ENCODE results near the gene NUS1. TPM values are rescaled to one million over a fixed set of nuclear protein-coding genes. Genes with fewer than 3 reads are reported as not detected.
"Not testable (repeated sequence)": the region's sequence is repeated elsewhere in the genome, so short reads cannot be mapped to it uniquely, and the experiment has no call there.

NUS1 gene
- polyA plus RNA-seq, 2 donors, result 9.2 to 13.3 TPM

GRCh38 chr6:117674503-117674902 is 766 bp upstream of the NUS1 start:
- H3K4me3 ChIP-seq (ENCODE audit: low read depth in 1 of 2, low read length in 2 of 2), result peak overlapping the region in 1 of 2 donors; percentile 69
- 69 to 73% methylated on average over 10 of the region's 10 CpGs for WGBS, 2 donors
- H3K36me3 ChIP-seq (ENCODE audit: control insufficient read depth in 2 of 2, insufficient read depth in 2 of 2, low read length in 1 of 2), result peaks cover 0 to under 1% of the 10 kb centered on the region in 2 donors

GRCh38 chr6:117675658-117676301 is 511 bp downstream of the NUS1 start:
- peak overlapping the region in 1 of 2 donors; percentile 58 for H3K27ac ChIP-seq (ENCODE audit: low read depth in 2 of 2, low read length in 1 of 2)
- H3K4me1 ChIP-seq (ENCODE audit: control insufficient read depth in 2 of 2, insufficient read depth in 2 of 2, low read length in 1 of 2), result not testable (repeated sequence)

More at GRCh38 chr6:117674503-117674902, 766 bp upstream of the NUS1 start:
- Histone ChIP-seq H3K9me3 (ENCODE audit: control insufficient read depth in 2 of 2, insufficient read depth in 1 of 2, low read depth in 1 of 2, low read length in 1 of 2) (no peaks in the 10 kb centered on the region), H3K27ac (ENCODE audit: low read depth in 2 of 2, low read length in 1 of 2) (no peak overlapping the region), H3K27me3 (ENCODE audit: control insufficient read depth in 1 of 2, insufficient read depth in 2 of 2, low read length in 2 of 2) (no peaks in the 10 kb centered on the region), H3K4me1 (ENCODE audit: control insufficient read depth in 2 of 2, insufficient read depth in 2 of 2, low read length in 1 of 2) (peaks cover 0 to 4% of the 10 kb centered on the region in 2 donors)

GRCh38 chr6:117676577-117677218 is 1.4 kb downstream of the NUS1 start:
- Histone ChIP-seq H3K4me3 (ENCODE audit: low read depth in 1 of 2, low read length in 2 of 2) (peak overlapping the region in 1 of 2 donors; percentile 69), H3K27me3 (ENCODE audit: control insufficient read depth in 1 of 2, insufficient read depth in 2 of 2, low read length in 2 of 2) (no peaks in the 10 kb centered on the region), H3K36me3 (ENCODE audit: control insufficient read depth in 2 of 2, insufficient read depth in 2 of 2, low read length in 1 of 2) (peaks cover 0 to 3% of the 10 kb centered on the region in 2 donors), H3K9me3 (ENCODE audit: control insufficient read depth in 2 of 2, insufficient read depth in 1 of 2, low read depth in 1 of 2, low read length in 1 of 2) (no peaks in the 10 kb centered on the region), H3K27ac (ENCODE audit: low read depth in 2 of 2, low read length in 1 of 2) (no peak overlapping the region), H3K4me1 (ENCODE audit: control insufficient read depth in 2 of 2, insufficient read depth in 2 of 2, low read length in 1 of 2) (peaks cover 0 to 4% of the 10 kb centered on the region in 2 donors)
- WGBS, 2 donors, result 62 to 66% methylated on average over 6 of the region's 6 CpGs

More at GRCh38 chr6:117675658-117676301, 511 bp downstream of the NUS1 start:
- H3K27me3 ChIP-seq (ENCODE audit: control insufficient read depth in 1 of 2, insufficient read depth in 2 of 2, low read length in 2 of 2); H3K9me3 ChIP-seq (ENCODE audit: control insufficient read depth in 2 of 2, insufficient read depth in 1 of 2, low read depth in 1 of 2, low read length in 1 of 2); H3K36me3 ChIP-seq (ENCODE audit: control insufficient read depth in 2 of 2, insufficient read depth in 2 of 2, low read length in 1 of 2): not testable (repeated sequence)
- WGBS, 2 donors, result 0% methylated on average over 28 to 49 of the region's 62 CpGs
- peak overlapping the region; percentile 69 to 78 for H3K4me3 ChIP-seq (ENCODE audit: low read depth in 1 of 2, low read length in 2 of 2)

GRCh38 chr6:117677553-117678141 is 2.4 kb downstream of the NUS1 start:
- Histone ChIP-seq H3K27me3 (ENCODE audit: control insufficient read depth in 1 of 2, insufficient read depth in 2 of 2, low read length in 2 of 2) (no peaks in the 10 kb centered on the region), H3K27ac (ENCODE audit: low read depth in 2 of 2, low read length in 1 of 2) (peak overlapping the region in 1 of 2 donors; percentile 48), H3K4me1 (ENCODE audit: control insufficient read depth in 2 of 2, insufficient read depth in 2 of 2, low read length in 1 of 2) (peaks cover 0 to 4% of the 10 kb centered on the region in 2 donors), H3K9me3 (ENCODE audit: control insufficient read depth in 2 of 2, insufficient read depth in 1 of 2, low read depth in 1 of 2, low read length in 1 of 2) (no peaks in the 10 kb centered on the region), H3K36me3 (ENCODE audit: control insufficient read depth in 2 of 2, insufficient read depth in 2 of 2, low read length in 1 of 2) (peaks cover 0 to 3% of the 10 kb centered on the region in 2 donors), H3K4me3 (ENCODE audit: low read depth in 1 of 2, low read length in 2 of 2) (no peak overlapping the region)
- WGBS, 2 donors, result 44 to 47% methylated on average over 5 of the region's 5 CpGs

GRCh38 chr6:117681162-117681741 is 6.0 kb downstream of the NUS1 start:
- H3K9me3 ChIP-seq (ENCODE audit: control insufficient read depth in 2 of 2, insufficient read depth in 1 of 2, low read depth in 1 of 2, low read length in 1 of 2), result no peaks in the 10 kb centered on the region
- WGBS, 2 donors, result 42 to 56% methylated on average over 3 of the region's 3 CpGs
- H3K36me3 ChIP-seq (ENCODE audit: control insufficient read depth in 2 of 2, insufficient read depth in 2 of 2, low read length in 1 of 2), result peaks cover 0 to 3% of the 10 kb centered on the region in 2 donors
- H3K4me1 ChIP-seq (ENCODE audit: control insufficient read depth in 2 of 2, insufficient read depth in 2 of 2, low read length in 1 of 2), result no peaks in the 10 kb centered on the region
- H3K27me3 ChIP-seq (ENCODE audit: control insufficient read depth in 1 of 2, insufficient read depth in 2 of 2, low read length in 2 of 2), result no peaks in the 10 kb centered on the region
- no peak overlapping the region for H3K27ac ChIP-seq (ENCODE audit: low read depth in 2 of 2, low read length in 1 of 2)
- no peak overlapping the region for H3K4me3 ChIP-seq (ENCODE audit: low read depth in 1 of 2, low read length in 2 of 2)

DNA sequence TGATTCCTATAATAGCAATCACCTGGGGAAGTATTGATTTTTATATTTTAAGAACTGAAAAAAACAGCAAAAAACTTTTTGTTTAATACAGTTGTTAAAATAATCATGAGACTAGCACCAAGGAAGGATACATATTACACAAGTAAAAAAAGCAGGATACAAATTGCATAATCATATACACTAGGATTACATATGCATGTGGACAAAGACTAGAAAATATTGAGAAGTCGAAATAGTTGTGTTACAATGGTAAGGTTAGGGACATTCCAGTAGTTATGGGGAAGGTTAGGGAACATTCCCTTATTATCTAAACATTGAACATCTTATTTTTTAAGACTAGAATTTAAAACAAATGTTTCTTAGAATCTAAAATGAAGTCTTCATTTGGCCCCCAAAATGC is 9.5 kb downstream of the NUS1 start:
- Histone ChIP-seq H3K27ac (ENCODE audit: low read depth in 2 of 2, low read length in 1 of 2) (no peak overlapping the region), H3K27me3 (ENCODE audit: control insufficient read depth in 1 of 2, insufficient read depth in 2 of 2, low read length in 2 of 2) (no peaks in the 10 kb centered on the region), H3K4me3 (ENCODE audit: low read depth in 1 of 2, low read length in 2 of 2) (no peak overlapping the region), H3K4me1 (ENCODE audit: control insufficient read depth in 2 of 2, insufficient read depth in 2 of 2, low read length in 1 of 2) (no peaks in the 10 kb centered on the region), H3K9me3 (ENCODE audit: control insufficient read depth in 2 of 2, insufficient read depth in 1 of 2, low read depth in 1 of 2, low read length in 1 of 2) (no peaks in the 10 kb centered on the region), H3K36me3 (ENCODE audit: control insufficient read depth in 2 of 2, insufficient read depth in 2 of 2, low read length in 1 of 2) (peaks cover 0 to under 1% of the 10 kb centered on the region in 2 donors)
- WGBS, 2 donors, result 98% methylated on average over 1 of the region's 1 CpG

DNA sequence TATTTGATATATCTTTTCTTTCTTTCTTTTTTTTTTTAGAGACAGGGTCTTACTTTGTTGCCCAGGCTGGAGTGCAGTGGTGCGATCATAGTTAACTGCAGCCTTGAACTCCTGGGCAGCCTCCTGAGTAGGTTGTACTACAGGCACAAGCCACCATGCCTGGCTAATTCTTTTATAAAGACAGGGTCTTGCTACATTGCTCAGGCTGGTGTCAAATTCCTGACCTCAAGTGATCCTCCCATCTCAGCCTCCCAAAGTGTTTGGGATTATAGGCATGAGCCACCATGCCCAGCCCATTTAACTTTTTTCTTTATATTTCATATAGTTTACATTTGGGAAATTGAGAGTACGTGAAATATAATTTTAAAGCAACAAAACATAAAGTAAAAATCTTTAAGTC is 10.1 kb downstream of the NUS1 start:
- Histone ChIP-seq H3K4me1 (ENCODE audit: control insufficient read depth in 2 of 2, insufficient read depth in 2 of 2, low read length in 1 of 2) (no peaks in the 10 kb centered on the region), H3K9me3 (ENCODE audit: control insufficient read depth in 2 of 2, insufficient read depth in 1 of 2, low read depth in 1 of 2, low read length in 1 of 2) (no peaks in the 10 kb centered on the region), H3K36me3 (ENCODE audit: control insufficient read depth in 2 of 2, insufficient read depth in 2 of 2, low read length in 1 of 2) (no peaks in the 10 kb centered on the region), H3K27ac (ENCODE audit: low read depth in 2 of 2, low read length in 1 of 2) (no peak overlapping the region), H3K27me3 (ENCODE audit: control insufficient read depth in 1 of 2, insufficient read depth in 2 of 2, low read length in 2 of 2) (no peaks in the 10 kb centered on the region), H3K4me3 (ENCODE audit: low read depth in 1 of 2, low read length in 2 of 2) (no peak overlapping the region)
- 94 to 97% methylated on average over 2 of the region's 2 CpGs for WGBS, 2 donors

DNA sequence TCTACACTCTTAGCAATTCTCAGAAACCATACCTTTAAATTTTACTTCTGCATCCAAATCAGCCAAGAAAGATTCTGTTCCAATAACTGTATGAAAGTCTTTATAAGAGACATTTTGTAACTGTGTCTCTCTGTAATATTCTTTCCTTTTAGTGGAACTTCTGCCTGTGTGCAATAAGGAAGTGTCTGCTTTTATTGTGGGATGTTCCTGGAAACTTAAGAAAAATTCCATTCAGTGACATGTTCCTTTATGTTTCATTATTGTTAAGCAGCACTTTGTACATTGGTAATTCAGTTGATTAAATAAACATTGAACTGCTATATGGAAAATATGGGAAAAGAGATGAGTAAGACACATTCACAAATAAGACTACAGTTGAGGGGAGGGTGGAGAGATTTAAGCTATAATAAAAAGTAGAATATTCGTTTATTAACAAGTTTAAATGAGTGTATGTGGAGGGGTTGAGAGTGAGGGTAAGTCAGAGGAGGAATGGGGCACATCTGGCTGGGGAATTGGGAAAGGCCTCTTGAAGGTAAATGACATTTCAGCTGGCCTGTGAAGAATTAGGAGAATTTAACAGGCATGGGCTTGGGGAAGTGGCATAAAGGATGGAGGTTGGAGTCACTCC is 11.9 kb downstream of the NUS1 start:
- no peaks in the 10 kb centered on the region for H3K9me3 ChIP-seq (ENCODE audit: control insufficient read depth in 2 of 2, insufficient read depth in 1 of 2, low read depth in 1 of 2, low read length in 1 of 2)
- no peaks in the 10 kb centered on the region for H3K27me3 ChIP-seq (ENCODE audit: control insufficient read depth in 1 of 2, insufficient read depth in 2 of 2, low read length in 2 of 2)
- no peaks in the 10 kb centered on the region for H3K36me3 ChIP-seq (ENCODE audit: control insufficient read depth in 2 of 2, insufficient read depth in 2 of 2, low read length in 1 of 2)
- 75 to 78% methylated on average over 1 of the region's 1 CpG for WGBS, 2 donors
- no peak overlapping the region for H3K27ac ChIP-seq (ENCODE audit: low read depth in 2 of 2, low read length in 1 of 2)
- no peaks in the 10 kb centered on the region for H3K4me1 ChIP-seq (ENCODE audit: control insufficient read depth in 2 of 2, insufficient read depth in 2 of 2, low read length in 1 of 2)
- no peak overlapping the region for H3K4me3 ChIP-seq (ENCODE audit: low read depth in 1 of 2, low read length in 2 of 2)

DNA sequence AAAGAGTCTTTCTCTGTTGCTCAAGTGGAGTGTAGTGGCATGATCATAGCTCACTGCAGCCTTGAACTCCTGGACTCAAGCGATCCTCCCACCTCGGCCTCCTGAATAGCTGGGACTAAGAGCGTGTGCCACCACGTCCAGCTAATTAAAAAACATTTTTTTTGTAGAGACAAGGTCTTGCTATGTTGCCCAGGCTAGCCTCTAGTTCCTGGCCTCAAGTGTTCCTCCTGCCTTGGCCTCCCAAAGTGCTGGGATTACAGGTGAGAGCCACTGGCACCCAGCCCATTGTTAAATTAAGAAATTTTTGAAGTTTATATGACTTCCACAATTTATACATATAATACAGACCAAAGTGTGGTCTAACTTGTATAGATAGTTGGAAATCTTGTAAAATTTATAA is 14.3 kb downstream of the NUS1 start:
- not testable (repeated sequence) for H3K27me3 ChIP-seq (ENCODE audit: control insufficient read depth in 1 of 2, insufficient read depth in 2 of 2, low read length in 2 of 2); H3K4me1 ChIP-seq (ENCODE audit: control insufficient read depth in 2 of 2, insufficient read depth in 2 of 2, low read length in 1 of 2); H3K27ac ChIP-seq (ENCODE audit: low read depth in 2 of 2, low read length in 1 of 2); H3K9me3 ChIP-seq (ENCODE audit: control insufficient read depth in 2 of 2, insufficient read depth in 1 of 2, low read depth in 1 of 2, low read length in 1 of 2); H3K36me3 ChIP-seq (ENCODE audit: control insufficient read depth in 2 of 2, insufficient read depth in 2 of 2, low read length in 1 of 2); H3K4me3 ChIP-seq (ENCODE audit: low read depth in 1 of 2, low read length in 2 of 2)
- 97 to 98% methylated on average over 4 of the region's 4 CpGs for WGBS, 2 donors
